AG09309 (cell line): ENCODE data around the gene RASSF7.
A peak's percentile ranks its signal among the peaks of the same experiment; 100 is the strongest.

Experiments
- DNase-seq: peaks from one replicate; pipeline ENCODE4 v3.0.0-alpha.2; 2010; ENCODE audit warnings: low read depth
- H3K4me3 ChIP-seq: 2 replicates; pipeline ENCODE4 v1.5.1; 2011; ENCODE audit warnings: mild to moderate bottlenecking, low read depth, low read length, moderate library complexity; ENCODE audit not compliant: control insufficient read depth
- TF ChIP-seq, protein P1 (sequence below): IDR thresholded peaks from 2 replicates; pipeline ENCODE4 v1.5.1; 2011; ENCODE audit warnings: mild to moderate bottlenecking, low read depth, low read length, inconsistent platforms; ENCODE audit not compliant: insufficient read depth, control insufficient read depth; ENCODE audit errors: missing control alignments

RASSF7 gene

GRCh38 chr11:610146-610801 lies 49.5 kb downstream of the RASSF7 start:
- H3K4me3 ChIP-seq, result no peak overlapping the region
- no peak for DNase-seq
- TF ChIP-seq, protein P1, sequence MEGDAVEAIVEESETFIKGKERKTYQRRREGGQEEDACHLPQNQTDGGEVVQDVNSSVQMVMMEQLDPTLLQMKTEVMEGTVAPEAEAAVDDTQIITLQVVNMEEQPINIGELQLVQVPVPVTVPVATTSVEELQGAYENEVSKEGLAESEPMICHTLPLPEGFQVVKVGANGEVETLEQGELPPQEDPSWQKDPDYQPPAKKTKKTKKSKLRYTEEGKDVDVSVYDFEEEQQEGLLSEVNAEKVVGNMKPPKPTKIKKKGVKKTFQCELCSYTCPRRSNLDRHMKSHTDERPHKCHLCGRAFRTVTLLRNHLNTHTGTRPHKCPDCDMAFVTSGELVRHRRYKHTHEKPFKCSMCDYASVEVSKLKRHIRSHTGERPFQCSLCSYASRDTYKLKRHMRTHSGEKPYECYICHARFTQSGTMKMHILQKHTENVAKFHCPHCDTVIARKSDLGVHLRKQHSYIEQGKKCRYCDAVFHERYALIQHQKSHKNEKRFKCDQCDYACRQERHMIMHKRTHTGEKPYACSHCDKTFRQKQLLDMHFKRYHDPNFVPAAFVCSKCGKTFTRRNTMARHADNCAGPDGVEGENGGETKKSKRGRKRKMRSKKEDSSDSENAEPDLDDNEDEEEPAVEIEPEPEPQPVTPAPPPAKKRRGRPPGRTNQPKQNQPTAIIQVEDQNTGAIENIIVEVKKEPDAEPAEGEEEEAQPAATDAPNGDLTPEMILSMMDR, result no peak

DNA sequence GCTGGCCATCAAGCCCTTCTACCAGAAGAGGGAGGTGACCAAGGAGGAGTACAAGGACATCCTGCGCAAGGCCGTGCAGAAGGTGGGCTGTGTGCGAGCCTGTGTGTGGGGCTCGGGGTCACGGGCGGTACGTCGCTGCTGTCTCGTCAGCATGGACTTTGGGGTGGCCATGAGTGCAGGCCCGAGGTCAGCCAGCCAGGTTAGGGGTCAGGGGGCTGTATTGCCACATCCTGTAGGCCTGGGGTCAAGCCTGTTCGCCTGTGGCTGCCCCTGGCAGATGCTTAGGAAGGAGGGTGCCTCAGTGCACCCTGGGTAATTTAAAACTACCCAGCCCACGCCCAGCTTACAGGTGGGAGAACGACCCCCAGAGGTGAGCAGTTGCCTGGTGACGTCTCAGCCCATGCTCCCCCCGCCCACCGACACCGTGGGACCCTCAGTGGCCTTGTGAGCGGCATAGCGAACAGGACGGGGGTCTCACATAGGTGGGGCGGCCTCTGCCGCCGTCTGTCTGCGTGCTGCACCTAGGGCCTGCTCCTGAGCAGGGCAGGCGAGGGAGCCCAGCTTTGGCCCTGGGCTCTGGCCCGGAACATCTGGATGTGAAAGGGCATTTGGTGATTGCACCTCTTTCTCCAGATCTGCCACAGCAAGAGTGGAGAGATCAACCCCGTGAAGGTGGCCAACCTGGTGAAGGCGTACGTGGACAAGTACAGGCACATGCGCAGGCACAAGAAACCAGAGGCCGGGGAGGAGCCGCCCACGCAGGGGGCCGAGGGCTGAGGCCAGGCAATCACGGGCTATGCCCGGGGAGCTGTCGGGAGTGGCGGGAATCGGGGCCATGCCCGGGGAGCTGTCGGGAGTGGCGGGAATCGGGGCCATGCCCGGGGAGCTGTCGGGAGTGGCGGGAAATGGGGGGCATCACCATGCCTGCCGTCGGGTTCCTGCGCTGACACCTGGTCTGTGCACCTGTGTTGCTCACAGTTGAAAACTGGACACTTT lies 50.5 kb downstream of the RASSF7 start:
- DNase-seq, result no peak
- TF ChIP-seq, protein P1, result no peak
- no peak overlapping the region for H3K4me3 ChIP-seq

DNA sequence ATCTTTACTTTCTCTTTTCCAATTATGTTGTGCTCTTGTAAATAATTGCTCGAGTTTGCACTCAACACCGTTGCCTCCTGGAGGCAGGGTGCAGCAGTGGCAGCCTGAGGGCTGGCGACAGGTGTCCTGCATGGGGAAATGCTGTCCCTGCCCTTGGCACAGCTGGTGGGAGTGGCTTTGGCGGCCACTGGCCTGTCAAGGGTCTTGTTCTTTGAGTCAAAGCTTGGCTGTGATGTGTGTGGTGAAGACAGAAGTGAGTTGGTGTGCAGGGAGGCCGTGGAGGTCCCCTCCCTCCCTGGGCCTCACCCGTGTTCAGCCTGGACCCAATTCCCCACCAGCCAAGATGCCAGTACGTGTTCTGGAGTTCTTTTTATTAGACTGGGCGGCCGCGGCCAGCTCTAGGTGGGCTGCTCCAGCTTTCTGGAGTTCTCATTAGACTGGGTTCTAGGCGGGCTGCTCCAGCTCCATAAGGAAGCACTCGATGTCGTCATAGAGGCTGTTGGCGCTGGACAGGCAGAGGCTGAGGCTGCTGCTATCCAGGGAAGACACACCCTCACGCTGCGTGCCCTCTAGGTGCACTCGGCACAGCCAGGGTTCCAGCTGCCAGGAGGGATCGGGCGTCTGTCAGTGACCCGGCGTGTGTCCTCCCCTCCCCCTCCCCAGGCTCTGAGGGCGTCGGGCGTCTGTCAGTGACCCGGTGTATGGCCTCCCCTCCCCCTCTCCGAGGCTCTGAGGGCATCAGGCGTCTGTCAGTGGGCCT lies 51.6 kb downstream of the RASSF7 start:
- TF ChIP-seq, protein P1, result peak; percentile 21
- DNase-seq, result no peak
- no peak overlapping the region for H3K4me3 ChIP-seq

GRCh38 chr11:612961-613300 lies 52.2 kb downstream of the RASSF7 start:
- TF ChIP-seq, protein P1, result no peak
- DNase-seq, result no peak
- no peak overlapping the region for H3K4me3 ChIP-seq

DNA sequence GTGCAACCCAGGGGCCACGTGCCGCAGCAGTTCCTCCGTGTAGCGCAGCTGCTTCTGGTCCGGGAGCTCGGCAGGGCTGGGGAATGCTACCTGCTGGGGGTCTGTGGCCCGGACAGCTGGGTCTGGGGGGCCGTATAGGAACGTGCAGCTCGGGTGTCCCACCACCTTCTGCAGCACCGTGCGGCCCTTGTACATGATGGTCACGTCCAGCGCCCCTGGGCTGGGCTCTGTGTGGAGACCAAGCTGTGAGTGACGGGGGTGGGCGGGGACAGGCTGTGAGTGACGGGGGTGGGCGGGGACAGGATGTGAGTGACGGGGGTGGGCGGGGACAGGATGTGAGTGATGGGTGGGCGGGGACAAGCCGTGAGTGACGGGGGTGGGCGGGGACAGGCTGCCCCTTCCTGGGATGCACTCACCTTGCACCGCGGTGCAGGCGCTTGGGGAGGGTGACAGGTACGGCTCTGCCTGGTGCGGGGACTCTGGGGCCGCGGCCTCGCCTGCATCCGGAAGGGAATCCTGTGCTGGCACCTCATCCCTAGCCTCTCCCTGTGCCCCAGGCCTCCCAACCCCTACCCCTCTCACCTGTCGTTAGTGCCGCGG lies 52.7 kb downstream of the RASSF7 start:
- TF ChIP-seq, protein P1, result no peak
- H3K4me3 ChIP-seq, result no peak overlapping the region
- DNase-seq, result no peak
